HG02970 (cell line): Measurements from ENCODE around the gene NFE2.
"Not testable (repeated sequence)": the region's sequence is repeated elsewhere in the genome, so short reads cannot be mapped to it uniquely, and the experiment has no call there.

Source experiments
- ATAC-seq: cut with Tn5 transposase; IDR thresholded peaks from one replicate; pipeline ENCODE4 v1.9.1; 2021; ENCODE audit warnings: mild to moderate bottlenecking, moderate library complexity, moderate number of reproducible peaks; ENCODE audit not compliant: unreplicated experiment, low FRiP score

The NFE2 gene

DNA sequence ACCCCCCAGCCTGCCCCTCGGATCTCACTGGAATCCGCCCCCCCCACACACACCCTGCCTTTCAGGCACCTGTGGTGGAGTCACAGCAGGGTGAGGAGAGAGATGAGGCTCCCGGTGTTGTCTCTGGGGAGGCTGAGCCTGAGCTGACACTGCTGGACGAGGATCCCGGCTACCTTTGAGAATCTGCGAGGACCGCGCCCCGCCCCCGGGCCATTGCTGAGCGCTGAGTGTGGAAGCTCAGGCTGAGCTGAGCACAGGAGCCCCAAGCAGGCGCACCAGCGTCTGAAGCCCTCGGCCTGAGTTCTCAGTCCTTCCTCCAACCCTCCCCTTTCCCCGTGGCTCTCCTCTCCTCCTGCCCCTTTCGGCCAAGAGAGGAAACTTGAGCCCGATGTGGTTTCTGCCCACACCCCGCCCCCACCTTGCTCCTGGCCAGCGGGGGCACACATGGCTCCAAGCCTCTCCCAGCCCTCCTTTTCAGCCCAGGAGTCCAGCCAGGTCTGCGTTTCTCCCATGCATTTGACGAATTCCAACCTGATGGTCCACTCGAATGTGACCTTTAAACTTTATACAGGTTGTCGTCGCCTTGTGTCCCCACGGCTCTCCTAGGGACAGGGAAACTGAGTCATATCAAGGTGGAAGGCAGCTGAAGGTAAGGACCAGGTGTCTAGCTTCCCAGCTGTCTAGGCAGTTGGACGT is at the start of gene NFE2:
Gene NFE2, minus strand, starts transcription at position 284 of the 696 bp plus-strand sequence. CDS start 5,767 bp downstream, outside the sequence.
- no peak for ATAC-seq

DNA sequence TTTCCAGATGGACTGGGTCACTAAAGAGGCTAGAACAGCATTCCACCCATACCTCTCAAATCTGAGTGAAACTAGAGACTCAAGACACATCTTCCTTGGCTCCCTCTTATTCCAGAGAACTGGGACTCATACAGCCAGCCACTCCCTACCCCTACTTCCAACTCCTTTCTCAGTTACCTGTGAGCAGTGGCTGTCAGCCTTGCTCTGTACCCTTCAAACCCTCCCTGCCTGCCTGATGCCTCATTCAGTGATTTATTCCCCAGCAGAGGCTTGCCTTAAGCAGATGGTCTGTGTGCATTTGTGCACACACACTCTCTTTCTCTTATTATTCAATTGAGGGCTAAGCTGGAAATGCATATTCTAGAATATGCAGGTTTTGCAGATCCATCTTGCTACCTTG is 48.9 kb upstream of the NFE2 start:
- ATAC-seq: no peak

DNA sequence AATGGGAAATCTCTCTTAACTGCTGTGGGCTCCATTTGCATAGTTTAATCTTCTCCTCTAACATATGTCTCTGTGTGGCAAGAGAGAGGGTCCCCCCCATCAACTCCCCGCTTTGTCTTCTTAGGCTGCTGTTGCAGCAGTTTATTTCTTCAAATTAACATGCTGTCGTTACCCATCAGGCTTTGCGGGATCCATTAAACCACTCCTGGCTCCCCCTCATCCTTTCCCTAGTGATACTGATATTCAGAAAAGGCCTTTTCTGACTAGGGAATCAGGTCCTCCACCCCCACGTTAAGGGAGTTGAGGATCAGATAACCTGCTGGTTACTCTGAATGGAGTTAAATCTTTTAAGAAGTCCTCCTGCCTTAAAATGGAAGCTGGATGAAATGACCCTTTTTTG is 48.2 kb upstream of the NFE2 start:
- ATAC-seq: no peak

DNA sequence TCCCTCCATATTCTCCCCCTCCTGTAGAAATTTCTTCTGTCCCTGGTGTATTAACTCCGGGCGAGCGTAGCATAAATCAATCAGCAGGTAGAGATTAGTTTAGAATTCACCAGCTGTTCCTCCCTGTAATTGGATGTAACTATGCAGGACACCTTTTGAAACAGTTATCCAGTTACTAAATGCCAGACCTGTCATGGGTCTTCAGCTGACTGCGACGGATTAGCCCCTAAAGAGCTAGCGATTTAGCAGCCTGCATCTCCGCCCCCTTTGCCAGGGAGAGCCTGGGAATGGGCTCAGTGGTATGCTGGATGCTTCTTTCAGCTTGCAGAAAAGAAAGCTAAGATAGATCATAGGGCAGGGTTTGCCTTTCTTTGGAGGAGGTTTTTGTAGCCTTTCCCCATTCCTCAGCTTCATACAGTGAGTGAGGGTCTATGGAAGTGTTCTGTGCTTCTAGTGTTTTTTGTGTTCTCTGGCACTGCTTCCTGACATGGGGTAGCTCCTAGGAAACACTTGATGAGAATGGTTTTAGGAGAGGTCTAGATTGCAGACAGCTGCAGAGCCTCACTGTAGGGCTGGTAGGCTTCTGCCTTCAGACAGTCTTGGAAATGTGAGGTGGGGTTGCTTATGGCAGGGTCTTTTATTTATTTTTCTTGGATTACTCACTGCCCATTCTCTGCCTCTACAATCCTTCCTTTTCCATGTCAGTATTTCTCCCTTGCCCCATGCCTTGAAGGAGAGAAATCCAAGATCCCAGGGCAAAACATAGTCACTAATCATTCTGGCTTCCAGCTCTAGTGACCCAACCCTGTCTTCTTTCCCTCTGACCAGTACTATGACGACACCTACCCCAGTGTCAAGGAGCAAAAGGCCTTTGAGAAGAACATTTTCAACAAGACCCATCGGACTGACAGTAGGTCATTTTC is 40.8 kb upstream of the NFE2 start:
- no peak for ATAC-seq

DNA sequence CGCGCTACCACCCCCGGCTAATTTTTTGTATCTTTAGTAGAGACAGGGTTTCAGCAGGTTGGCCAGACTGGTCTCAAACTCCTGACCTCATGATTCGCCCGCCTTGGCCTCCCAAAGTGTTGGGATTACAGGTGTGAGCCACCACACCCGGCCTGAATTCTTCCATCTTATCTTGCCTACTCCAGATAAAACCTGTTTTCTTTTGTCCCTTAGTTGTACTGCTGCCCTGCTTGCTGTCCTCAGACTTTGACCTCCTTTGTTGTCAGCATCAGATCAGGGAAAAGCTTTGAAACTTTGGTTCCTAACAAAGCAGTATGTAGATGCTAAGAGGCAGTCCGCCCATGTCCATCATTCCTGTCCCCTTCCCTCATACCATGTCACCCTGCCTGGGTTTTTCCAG is 40.0 kb upstream of the NFE2 start:
- no peak for ATAC-seq

DNA sequence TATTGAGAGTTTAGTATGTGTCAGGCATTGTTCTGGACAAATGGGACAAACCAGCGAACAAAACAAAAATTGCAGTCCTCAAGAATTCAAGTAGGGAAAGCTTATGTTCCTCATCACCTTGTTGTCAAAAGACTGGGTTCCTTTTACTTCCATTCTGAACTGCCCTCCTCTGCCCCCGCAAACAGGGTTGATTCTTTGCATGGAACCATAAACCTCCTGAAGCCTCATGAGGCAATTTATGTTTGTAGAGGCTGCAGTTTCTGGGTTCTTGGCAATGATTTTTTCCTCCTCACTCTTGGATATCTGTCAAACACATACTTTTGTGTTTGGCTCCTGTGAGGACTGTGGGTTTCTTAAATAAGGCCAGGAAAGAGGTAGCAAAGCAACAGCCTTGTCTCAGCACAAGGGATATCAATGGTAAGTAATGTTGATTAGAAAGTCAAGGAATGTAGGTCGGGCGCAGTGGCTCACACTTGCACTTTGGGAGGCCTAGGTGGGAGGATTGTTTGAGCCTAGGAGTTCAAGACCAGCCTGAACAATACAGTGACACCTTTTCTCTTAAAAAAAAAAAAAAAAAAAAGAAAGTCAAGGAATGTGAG is 38.0 kb upstream of the NFE2 start:
- ATAC-seq: no peak

DNA sequence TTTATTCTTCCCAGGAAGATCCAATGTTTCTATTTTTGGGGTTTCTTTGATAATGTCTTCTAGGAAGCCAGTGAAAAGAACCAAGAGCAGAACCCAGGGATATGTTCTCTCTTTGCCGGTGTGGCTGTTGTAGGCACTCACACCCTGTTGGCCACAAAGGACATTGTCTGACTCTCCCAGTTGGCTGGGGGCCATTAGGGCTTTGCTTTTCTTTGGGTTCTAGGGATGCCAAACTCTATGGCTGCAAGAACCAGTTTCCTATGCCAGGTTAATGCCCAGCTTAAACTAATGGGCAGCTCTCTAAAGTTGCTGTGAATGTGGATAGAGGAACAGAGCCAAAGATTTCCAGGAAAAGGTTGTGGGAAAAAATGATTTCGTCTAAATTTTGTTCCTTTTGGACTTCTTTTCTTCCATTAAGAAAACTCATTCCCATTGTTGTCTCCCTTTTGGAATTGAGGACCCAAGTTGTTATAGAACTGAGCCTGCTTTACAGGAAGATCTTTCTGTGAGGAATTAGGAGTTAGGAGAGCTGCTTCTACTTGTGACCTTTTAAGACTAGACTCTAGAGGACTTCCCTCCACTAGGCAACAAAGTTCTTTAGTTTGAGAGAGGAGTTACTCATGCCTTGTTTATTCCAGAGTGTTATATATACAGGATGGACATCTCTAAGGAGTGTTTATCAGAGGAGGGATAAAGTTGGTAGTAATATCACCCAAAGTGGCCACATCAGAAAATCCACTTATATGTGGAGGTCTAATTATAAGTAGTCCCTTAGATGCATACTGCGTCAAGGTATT is 37.2 kb upstream of the NFE2 start:
- no peak for ATAC-seq

DNA sequence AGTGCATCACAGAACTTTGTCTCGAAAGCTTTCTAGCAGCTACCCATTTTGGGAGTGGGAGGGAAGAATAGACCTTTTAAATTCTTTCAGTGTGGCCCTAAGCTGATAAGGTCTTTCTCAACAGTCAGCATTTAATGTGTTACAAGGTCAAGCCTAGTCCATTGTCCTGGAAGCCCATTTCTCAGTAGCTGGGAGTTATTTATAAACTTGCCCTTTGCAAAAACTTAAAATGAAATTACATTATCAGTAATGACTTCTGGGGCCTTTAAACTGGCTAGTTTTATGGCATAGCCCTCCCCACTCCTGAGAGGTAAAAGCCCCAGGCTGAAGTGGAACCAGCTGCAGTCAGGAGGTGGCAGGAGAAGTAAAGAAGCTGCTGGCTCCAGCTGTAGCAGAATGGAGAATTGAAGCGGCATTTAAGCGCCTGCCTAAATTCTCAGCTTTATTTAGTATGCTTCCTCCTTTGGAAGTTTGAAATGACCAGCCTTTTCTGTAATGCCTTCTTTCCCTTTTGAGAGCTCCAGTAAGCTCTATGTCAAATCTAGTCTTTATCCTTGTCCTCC is 36.5 kb upstream of the NFE2 start:
- no peak for ATAC-seq

DNA sequence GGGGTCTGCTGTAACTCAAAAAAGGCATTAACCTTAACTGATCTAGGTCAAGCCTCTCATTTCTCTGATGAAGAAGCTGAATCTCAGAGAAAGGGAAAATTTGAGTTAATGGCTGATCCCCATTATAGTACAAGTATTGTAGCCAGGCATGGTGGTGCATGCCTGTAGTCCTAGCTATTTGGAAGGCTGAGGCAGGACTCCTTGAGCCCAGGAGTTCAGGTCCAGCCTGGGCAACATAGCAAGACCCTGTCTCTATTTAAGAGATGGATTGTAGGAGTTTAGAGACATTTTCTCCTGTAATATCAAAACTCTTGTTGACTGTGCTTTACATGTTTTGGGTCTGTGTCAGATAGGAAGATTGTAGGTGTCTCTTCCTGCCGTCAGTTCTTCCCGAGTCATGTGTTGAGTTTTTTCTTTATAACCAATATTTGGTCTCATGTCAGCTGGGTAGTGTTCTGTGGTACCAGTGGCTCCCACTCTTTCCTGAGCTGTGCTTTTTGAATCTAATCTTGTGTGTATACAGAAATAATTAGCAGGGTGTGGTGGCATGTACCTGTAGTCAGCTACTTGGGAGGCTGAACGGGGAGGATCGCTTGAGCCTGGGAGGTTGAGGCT is 32.7 kb upstream of the NFE2 start:
- no peak for ATAC-seq

DNA sequence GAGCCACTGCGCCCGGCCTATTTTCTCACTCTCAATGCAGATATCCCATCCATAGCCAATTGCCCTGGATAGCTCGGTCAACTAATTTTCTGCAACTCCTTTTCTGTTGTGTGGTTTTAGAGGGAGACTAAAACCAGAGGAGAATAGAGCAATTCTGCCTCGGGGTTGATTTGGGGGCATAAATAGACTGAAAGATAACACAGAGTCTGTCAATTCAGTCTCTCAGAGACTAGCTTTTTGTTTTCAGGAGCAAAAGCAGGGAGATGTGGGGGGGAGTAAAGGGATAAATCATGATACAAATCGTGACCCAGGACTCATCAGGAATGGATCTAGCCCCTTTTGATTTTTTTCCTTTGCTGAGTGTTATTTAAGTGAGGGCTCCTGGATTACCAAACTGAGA is 30.6 kb upstream of the NFE2 start:
- no peak for ATAC-seq

DNA sequence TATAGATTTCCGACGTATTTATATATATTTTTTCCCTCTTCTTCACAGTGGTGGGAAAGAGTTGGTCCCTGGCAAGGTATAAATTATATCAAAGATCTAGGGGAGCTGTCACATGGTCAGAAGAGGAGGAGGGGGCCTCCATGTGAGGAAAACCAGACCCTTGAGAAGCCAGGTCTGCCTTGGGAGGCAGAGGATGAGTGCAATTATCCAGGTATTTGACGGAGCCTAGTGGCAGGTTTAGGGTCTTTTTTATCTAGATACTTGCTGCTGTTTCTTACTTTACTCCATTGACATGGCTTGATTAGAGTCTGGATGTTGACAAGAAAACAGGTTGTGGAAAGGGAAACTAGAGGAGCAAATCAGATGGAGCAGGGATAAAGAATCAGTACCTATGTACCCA is 29.6 kb upstream of the NFE2 start:
- ATAC-seq: no peak

DNA sequence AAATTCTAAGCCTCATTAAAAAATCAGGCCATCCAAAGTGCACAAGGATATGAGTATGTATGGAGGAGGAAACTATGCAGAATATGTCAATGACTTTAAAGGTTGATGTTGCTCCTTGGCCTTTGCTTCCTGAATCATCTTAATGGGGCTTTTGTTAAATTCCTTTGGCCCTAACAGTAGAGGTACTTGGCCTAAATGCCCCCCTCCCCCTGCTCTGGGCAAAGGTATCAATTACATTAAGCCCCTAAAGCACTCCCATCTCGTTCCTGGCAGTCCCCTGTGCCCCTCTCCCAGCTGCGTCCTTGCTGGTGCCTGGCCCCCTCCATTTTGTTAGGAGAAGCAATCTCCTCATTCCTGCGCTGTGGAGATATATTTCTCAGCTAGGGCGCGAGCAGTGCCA is 28.9 kb upstream of the NFE2 start:
- no peak for ATAC-seq

DNA sequence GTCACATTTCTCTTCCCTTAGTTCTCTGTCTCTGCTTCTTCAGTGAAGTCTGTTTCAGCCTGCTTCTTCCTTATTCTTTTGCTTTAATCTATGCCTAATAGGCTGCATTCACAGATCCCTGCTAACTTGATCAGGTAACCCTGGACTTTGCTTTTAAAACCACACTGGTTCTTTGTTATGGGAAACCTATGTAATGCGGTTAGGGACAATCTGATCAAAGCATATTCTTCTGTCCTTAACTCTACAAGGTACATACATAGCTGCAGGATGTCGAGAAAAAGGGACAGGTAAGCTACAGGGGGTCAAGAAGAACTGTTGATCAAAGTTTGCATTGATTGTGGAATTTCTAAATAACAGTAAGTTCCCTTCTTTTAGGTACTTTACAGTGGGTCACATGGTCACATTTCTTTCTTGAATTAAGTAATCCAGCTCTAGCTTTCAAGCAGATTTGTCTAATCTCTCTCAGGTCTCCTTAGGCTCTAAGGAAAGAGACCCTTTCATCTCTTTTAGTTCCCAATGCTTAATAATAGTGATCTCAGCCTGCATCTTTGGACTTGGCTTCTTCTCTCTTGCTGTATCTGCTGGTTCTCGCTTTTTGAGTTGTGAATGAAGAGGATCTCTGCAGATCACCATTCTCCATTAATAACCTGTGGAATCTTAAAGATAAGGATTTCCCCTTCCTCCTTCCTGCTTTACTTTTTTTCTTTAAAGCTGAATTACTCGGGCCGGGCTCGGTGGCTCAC is 28.0 kb upstream of the NFE2 start:
- ATAC-seq: no peak

DNA sequence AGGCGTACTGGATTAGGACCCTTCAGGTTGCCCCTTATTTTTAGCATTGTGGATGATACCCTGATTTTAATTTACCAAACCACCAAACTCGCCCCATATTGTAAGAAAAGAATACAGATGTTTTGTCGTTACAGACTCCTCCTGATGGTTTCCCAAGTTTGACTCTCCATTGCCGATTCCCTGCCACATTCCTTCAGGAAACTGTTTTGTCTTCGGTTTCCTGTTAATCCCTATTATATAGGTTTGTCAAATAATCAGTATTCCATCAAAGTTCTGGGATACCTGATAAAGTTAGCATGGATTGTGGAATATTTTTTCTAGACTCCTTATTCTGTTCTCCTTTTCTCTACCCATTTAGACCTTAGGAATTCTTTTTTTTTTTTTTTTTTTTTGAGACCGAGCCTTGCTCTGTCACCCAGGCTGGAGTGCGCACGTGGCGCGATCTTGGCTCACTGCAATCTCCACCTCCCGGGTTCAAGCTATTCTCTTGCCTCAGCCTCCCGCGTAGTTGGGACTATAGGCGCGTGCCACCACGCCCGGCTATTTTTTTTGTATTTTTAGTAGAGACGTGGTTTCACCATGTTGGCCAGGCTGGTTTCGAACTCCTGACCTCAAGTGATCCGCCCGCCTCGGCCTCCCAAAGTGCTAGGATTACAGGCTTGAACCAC is 24.8 kb upstream of the NFE2 start:
- ATAC-seq: not testable (repeated sequence)

DNA sequence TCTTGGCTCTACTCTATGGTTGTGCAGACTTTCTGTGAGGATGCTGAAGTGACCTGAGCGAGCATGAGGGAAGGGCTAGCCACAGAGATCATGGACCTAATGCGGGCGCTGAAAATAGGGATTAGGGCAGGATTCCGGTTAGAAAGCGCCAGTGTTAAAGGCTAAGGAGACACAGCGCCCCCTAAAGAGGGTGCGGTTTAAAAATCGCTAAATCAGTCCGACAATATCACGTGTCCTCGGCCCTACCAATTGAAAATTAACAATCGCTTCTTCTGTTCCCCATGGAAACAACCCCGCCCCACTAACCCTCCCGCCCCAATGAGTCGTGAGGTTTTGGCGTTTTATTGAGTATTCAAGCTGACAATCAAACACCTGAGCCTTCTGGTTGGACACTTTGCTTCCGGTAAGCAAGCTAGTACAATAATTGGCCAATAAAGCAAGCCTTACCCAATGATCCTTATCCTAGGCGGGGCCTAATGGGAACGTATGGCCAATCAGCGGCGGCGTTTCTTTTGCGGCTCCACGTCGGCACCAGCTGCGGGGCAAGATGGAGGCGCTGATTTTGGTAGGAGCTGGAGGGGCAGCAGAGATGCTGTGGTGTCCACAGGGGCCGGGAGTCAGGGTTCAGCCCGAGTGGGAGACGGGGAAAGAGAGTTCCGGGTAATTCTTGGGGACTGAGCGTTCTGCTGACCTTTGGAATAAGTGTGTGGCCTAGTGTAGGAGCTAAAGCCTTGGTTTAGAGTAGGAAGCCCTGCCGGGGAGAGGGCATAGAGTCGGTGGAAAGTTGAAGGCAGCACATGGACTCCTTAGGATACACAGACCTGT is 24.0 kb upstream of the NFE2 start, which contains the start of gene COPZ1:
Gene COPZ1, plus strand, starts transcription at position 515 of the 825 bp plus-strand sequence. Its CDS starts 33 bp downstream, at position 548.
- peak; percentile 98 for ATAC-seq

DNA sequence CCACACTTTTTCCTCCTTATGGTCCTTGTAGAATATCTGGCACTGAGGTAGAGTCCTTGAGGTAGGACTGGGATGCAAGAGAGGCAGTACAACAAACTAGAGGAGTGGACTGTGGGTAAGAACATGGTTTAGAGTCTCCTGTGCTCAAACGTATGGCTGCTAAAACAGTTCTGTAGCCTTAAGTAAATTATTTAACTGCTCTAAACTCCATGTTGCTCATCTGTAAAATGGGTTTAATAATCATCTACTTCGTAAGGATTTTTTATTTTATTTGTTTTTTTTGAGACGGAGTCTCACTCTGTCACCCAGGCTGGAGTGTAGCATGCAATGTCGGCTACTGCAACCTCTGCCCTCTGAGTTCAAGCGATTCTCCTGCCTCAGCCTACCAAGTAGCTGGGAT is 20.5 kb upstream of the NFE2 start:
- ATAC-seq: no peak

DNA sequence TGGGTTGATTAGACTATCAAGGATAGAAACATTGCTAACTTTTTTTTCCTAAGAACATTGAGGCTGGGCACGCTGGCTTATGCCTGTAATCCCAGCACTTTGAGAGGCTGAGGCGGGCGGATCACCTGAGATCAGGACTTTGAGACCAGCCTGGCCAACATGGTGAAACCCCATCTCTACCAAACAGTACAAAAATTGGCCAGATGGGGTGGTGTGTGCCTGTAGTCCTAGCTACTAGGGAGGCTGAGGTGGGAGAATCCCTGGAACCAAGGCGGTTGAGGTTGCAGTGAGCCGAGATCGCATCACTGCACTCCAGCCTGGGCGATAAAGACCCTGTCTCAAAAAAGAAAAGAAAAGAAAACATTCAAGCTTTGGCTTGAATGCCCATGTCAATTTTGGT is 11.5 kb upstream of the NFE2 start:
- ATAC-seq: not testable (repeated sequence)

DNA sequence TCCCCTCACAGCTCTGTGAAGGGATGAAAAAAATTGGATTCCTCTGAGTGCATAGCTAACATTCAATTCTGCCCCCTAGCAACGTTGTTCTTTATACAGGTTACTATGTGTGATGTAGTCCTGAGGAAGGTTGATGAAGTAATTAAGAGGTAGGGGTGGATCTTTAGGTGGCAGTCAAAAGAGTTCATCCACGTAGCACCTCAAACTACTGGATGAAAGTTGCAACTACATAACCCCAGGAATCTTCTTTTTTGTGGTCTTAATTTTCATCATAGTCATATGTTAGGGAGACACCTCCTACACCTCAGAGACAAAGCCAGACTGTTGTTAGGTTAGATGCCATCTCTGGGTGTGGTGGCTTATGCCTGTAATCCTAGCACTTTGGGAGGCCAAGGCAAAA is 10.2 kb upstream of the NFE2 start:
- ATAC-seq: no peak
